IPS-NIHi7 (cell line): ENCODE measurements around the gene ANGEL2.
"Not testable (repeated sequence)": the region's sequence is repeated elsewhere in the genome, so short reads cannot be mapped to it uniquely, and the experiment has no call there.

Source experiments
- DNase-seq: peaks from one replicate; pipeline ENCODE4 v3.0.0; 2012; ENCODE audit warnings: mixed read lengths; ENCODE audit errors: extremely low spot score

The ANGEL2 gene, protein sequence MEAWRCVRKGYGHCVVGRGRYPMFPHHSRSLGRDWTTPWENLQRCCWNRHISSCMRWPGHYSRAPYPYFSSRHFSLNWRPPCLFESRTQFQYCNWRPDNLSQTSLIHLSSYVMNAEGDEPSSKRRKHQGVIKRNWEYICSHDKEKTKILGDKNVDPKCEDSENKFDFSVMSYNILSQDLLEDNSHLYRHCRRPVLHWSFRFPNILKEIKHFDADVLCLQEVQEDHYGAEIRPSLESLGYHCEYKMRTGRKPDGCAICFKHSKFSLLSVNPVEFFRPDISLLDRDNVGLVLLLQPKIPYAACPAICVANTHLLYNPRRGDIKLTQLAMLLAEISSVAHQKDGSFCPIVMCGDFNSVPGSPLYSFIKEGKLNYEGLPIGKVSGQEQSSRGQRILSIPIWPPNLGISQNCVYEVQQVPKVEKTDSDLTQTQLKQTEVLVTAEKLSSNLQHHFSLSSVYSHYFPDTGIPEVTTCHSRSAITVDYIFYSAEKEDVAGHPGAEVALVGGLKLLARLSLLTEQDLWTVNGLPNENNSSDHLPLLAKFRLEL

DNA sequence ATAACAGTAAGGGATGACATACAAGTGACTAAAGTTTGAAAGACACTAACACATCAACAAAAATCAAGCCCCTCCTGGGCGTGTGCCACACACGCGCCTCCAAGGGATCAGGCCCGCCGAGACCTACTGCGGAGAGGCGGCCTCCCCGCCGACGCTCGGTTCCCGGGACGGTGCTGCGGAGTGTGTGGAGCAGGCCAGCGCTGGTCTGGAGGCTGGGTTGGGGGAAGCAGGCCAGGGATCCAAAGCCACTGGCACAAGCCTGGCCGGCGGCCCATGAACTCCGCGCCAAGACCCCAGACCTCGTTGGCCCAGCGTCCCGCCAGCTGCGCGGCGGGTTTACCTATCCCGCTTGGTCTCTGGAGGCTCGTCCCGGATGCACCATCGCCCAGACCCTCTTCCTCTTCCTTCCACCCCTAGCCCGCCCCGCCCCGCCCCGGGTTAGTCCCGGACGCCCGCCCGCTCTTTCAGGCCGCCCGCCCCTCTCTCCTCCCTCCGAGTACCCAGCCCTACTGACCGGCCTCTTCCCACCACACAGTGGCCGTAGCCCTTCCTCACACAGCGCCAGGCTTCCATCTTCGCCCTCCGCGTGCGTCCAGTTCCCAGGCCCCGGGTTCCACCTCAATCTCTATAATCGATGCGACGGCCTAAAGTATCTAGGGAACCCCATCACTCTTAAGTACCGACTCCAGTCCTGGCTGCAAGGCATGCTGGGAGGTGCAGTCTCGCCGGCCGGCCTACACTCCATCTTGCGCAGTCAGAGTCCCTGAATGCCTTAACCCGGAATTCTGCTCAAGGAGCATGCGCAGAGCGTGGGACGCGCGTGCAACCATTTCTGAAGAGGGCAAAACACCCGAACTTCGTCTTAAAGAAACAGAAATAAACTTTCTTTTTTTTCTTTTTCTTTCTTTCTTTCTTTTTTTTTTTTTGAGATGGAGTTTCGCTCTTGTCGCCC is at the start of gene ANGEL2:
ANGEL2 (minus strand) TSS at position 769 of the 952 bp plus-strand sequence; CDS start at position 573, 196 bp downstream.
- peak; percentile 96 for DNase-seq

DNA sequence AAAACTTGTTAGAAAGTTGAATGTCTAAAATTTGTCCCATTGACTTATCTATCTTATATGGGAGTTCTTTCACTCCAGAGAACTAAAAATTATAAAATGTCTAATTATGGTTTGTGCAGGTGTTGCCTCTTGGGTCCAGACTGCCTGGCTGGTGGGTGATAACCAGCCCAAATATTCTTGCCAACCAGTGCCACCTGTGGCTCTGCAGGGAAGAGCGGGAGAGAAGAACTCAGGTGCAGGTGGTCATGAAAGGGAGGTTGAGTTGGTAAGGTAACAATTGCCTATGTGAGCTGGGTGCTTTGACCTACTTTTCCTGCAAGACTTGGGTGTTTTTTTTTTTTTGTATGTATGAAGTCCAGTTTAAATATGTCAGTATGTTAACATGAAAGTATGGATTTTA is 45.6 kb upstream of the ANGEL2 start:
- peak; percentile 30 for DNase-seq

DNA sequence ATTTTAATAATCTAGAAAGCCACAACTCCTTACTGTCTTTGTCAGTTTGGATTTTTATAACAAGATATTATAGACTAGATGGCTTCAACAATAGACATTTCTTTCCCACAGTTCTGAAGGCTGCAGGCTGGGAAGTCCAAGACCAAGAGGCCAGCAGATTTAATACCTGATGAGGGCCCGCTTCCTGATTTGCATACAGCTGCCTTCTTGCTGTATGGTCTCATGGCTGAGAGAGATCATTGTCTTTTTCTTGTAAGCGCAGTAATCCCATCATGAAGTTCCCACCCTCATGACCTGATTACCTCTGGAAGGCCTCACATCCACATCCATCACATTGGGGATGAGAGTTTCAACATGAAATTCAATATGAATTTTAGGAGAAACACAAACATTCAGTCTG is 45.2 kb upstream of the ANGEL2 start:
- DNase-seq: no peak

DNA sequence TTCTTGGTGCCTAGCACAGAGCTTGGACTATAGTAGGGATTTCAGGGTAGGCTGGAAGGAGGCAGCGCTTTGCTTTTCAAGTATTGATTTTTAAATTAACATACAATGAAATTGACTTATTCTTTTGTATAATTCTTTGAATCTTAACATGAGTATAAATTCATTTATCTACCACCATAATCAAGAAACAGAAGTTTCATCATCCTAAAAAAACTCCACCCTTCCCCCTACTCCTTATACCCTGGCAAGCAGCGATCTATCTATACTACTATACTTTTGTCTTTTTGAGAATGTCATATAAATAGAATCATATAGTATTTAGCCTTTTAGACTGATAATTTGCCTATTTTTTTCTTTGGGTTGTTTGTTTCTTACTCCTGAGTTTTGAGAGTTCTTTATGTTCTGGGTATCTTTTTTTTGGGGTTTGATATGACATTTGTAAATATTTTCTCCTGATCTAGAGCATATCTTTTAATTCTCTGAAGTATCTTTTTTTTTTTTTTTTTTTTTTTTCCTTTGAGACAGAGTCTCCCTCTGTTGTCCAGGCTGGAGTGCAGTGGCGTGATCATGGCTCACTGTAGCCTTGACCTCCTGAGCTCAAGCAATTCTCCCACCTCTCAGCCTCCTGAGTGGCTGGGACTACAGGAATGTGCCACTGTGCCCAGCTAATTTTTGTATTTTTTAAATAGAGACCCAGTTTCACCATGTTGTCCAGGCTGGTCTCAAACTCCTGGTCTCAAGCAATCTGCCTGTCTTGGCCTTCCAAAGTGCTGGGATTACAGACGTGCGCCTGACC is 41.8 kb upstream of the ANGEL2 start:
- DNase-seq: no peak

DNA sequence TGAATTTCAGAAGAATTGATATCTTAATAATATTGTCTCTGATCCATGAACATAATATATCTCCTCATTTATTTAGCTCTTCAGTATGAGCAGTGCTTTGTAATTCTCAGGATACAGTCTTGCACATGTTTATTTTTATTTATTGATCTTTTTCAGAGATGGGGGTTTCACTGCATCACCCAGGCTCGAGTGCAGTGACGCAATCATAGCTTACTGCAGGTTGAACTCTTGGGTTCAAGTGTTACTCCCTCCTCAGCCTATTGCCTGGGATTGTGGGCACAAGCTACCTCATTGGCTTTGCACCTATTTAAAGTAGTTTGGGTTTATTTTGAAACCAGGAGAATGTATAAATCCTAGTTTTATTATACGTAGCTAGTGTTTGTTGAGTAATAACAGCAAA is 40.1 kb upstream of the ANGEL2 start:
- DNase-seq: no peak

DNA sequence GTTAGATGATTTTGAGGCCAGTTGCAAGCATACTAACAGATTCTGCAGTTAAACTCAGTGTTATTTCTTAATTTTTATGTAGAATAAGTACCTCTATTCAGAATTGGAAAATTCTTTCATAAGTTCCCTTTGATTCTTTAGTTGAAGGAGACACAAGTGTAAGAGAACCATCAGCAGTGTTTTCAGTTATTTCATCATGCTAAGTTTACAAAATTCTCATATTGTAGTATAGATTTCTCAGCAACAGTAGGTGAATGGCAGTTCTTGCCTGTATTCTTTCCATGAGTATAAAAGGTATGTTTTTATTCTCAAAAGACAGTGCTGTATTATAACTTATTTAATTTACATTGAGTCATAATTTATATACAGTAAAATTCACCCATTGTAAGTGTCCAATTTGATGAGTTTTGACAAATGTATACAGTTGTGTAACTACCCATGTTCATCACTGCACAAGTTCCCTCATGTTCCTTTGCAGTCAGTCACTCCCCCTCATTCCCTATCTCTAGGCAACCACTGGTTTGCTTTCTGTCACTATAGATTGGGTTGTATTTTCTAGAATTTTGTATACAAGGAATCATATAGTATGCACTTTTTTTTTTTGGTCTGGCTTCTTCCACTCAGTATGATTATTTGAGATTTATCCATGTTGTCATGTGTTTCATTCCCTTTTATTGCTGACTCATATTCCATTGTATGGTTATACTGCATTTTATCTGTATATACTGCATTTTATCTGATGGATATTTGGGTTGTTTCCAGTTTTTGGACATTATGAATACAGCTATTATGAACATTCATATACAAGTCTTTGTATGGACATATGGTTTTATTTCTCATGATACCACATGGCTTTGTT is 39.3 kb upstream of the ANGEL2 start:
- no peak for DNase-seq

DNA sequence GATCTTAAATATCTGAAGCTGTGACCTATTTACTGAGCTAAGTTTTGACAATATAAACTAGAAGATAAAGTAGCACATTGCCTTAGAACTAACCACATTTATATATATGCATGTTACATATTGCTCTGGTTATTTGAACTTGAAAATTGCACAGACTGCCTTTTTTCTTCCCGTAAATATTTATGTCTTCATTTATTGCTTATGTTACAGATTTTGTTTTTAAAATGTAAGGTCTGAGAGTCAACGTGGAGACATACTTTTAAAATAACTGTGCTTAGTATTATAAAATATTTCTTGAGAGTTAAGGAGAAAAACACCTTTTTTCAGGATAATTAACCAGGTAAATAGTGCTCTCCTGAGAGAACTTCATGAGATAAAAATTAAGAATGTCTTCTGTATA is 38.5 kb upstream of the ANGEL2 start:
- no peak for DNase-seq

DNA sequence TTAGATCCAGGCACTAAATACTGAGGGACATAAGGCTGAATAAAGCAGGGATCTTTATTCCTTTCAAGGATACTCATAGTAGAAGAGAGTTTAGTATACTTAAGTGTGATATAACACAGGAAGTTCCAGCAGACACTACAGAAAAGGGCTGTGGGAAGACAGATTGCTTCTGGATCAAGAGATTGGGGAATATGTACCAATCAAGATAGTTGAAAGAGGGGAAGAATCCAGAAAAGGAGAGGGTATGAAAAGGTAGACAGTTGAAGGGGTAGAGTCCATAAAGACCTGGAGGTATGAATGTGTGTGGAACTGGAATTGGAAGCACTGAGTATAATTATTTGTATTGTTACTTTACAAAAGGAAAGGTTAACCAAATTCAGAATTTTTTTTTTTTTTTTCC is 37.8 kb upstream of the ANGEL2 start:
- no peak for DNase-seq

DNA sequence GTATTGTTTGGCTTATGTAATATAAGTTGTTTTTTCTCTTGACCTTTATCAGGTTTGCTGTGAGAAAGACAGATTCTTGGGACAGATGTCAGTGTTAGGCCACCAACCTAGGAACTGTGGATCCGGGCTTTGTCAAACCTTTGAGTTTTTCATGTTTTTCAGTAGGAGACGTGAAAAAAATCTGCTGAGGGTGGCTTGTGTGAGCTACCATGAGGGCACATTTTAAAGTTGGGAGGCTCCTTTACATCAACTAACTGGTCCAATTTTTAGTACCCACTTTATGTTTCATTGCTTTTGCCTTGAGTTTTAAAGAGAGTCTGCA is 36.2 kb upstream of the ANGEL2 start:
- no peak for DNase-seq

DNA sequence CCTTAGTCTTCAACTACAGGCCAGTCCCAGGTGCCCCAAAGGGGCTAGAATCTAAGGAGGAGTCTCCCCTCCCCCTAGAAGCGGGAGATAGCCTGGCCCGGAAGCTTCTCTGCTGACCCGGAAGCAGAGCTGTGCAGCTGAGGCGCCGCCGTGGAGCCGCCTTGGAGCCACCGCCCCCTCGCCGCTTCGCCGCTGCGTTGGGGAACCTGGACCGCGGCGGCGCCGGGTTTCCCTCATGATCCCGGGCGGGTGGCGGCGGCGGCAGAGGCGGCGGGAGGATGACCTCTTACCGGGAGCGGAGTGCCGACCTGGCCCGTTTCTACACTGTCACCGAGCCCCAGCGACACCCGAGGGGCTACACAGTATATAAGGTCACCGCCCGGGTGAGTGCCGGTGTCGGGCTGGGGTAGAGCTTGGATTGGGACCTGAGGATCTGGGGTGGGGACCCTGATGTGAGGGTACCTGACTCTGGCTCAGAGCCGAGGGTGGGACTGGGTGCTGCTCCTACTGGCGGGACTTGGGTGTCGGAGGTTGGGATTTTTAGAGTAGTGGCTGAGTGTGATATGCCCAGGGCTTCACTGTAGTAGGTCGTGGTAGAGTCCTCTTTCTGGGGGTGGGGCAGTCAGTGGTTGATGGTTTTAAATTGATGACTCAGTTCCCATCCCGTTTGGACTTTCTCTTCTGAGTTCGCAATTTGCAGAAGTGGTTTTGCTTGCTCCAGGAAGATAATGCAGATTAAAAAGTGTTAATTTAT is 35.6 kb upstream of the ANGEL2 start, which contains the start of gene RPS6KC1:
RPS6KC1 (plus strand) TSS at position 115 of the 754 bp plus-strand sequence; CDS start at position 279, 164 bp downstream.
- DNase-seq: peak; percentile 93

DNA sequence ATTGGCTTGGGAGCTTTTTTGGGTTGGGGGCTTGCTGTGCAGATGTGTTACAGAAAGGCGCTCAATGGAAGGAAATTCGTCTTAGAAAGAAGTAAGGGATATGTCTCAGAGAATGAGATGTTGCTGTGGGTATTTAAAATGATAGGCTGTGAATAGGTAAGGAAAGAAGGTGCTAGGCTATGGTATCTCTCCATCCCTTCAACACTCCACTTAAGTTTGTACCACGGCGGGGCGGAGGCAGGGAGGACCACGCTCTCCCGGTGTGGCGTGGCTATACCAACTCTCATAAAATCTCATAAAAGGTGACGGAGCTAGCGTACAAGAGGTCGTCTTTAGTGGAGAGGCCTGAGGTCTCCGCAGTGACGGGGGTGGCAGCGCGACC is 35.1 kb upstream of the ANGEL2 start:
- no peak for DNase-seq

DNA sequence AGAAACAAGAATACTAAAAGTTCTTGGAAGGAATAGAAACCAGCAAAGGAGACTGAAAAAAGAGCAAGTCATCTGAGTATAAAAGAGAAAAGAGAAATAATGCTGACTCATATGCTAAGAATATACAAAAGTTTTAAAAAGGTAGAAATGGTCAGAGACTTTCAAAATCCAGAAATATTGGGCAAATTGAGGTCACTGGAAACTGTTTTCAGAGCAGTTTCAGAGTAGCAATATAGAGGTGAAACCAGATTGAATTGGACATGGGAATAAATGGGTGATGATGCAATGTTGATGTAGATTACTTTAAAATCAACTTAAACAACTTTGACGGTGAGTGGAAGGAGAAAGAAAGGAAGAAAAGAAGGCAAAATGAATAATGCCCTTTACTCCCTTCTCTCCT is 33.6 kb upstream of the ANGEL2 start:
- DNase-seq: no peak

DNA sequence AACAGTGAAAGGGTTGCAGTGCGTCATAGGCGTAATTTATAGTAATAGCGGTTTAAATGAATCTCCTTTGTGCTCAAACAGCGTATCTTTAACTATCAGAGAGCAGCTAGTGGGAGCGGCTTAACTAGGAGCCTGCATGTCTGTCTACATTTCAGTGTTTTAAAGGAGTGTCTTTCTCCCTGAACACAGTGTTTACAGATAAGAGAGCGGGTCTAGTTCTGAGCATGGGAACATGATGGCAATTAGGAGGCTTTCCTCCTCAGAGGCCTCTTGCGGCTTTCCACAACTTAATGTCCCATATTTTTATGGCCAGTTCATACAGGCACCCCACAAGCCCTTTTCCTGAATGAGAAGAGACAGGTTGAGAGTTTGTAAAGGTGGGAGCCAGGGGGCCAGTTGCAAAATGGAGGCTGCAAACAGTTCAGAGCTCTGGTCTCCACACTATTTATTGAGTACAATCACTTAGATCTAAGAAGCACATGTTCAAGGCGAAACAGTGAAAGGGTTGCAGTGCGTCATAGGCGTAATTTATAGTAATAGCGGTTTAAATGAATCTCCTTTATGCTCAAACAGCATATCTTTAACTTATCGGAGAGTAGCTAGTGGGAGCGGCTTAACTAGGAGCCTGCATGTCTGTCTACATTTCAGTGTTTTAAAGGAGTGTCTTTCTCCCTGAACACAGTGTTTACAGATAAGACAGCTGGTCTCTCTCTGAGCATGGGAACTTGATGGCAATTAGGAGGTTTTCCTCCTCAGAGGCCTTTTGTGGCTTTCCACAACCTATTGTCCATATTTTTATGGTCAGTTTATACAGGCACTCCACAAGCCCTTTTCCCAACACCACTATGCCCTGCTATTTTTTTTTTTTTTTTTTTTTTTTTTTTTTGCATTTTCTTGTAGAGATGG is 29.9 kb upstream of the ANGEL2 start:
- not testable (repeated sequence) for DNase-seq

DNA sequence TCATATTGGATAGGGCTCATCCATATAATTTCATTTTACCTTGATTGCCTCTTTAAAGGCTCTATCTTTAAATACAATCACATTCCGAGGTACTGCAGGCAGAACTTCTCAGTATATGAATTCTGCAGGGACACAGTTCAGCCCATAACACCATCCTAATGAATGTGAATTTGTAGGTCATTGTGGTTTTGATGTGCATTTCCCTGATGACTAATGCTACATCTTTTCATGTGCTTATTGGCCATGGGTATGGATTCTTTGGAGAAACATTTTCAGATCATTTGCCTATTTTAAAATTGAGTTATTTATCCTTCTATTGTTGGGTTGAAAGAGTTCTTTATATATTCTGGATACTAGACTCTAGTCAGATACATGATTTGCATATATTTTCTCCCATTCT is 25.8 kb upstream of the ANGEL2 start:
- DNase-seq: no peak

DNA sequence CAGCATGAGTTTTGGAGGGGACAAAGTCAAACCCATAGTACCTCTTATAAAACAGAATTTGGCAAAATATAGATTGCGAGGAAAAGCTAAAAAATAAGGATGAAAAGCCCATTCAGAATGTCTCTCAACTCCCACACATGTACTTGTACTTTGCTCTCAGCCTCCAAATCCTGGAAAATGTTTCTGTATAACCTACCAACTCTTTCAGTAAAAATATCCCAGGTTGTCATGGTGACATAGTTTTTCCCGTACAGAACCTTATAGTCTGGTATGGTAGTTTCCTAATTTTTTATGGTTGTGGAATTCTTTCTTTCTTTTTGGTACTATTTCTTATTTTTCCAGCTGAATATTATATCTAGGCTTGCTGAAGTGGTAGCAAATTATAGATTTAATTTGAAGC is 19.9 kb upstream of the ANGEL2 start:
- DNase-seq: no peak

DNA sequence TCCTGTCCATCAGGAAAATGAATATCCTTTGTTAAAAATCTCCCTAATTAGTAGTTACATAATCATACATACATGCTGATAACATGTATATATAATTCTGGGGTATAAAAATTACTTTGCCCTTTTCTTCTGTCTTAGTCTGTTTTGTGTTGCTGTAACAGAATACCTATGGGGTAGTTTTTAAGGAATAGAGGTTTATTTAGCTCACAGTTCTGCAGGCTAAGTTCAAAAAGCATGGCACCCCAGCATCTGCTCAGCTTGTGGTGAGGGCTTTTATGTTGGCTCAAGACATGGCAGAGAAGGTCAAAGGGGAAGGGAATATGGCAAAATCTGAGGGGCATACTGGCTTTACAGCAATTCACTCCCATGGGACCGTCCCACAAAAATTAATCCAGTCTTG is 19.0 kb upstream of the ANGEL2 start:
- DNase-seq: no peak

DNA sequence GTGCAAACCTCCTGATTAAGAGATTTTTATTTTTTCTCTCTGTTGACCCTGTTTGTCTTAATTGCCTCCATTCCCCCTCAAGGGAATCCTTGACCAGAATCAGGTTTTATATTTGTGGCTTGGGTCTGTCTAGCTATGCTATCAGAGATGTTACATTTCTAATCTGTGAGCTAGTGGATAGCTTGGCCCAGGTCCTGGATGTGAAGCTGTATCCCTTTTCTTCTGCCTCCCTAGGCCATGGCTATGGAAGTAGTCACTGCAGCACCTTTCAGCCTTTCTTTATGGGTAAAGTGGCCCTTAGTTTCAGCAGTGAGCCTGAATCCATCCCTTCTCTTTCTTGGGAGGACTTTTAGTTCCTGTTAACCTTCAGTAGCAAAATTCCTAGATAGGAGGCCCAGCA is 17.0 kb upstream of the ANGEL2 start:
- DNase-seq: no peak

DNA sequence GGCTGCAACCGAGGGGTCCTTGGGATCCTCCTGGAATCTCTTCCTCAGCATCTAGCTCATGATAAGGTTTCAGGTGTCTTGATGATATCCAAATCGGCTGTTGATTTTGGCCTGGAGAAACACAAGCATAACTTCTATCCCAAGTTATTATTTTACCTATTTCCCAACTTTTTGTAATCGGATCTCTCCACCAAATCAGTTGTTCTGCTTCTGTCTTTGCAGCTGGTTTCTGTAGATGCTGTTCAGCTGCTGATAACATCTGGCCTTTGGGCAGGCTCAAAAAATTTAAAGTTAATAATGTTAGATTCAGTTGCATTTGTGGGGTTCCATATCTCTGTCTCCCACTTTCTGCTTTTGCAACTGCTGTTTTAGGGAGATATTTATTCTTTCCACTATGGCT is 11.4 kb upstream of the ANGEL2 start:
- not testable (repeated sequence) for DNase-seq

DNA sequence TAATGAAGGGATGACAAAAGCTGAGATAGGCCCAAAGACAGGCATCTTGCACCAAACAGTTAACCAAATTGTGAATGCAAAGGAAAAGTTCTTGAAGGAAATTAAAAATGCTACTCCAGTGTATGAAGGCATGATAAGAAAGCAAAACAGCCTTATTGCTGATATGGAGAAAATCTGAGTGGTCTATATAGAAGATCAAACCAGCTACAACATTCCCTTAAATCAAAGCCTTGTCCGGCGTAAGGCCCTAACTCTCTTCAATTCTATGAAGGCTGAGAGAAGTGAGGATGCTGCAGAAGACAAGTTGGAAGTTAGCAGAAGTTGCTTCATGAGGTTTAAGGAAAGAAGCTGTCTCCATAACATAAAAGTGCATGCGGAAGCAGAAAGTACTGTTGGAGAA is 4.3 kb upstream of the ANGEL2 start:
- no peak for DNase-seq
